KBM-7 (cell line): ENCODE data around the gene A1BG.

ENCODE experiments used
- DNase-seq: peaks from one replicate; pipeline ENCODE4 v3.0.0-alpha.2; 2015
- in situ Hi-C: fragments of 300-500 bp; cut with MboI; formaldehyde crosslinking; loops from 2 replicates; pipeline ENCODE4 v1.14.3; 2020; ENCODE audit warnings: low sequenced_read_pairs, low pct_unique_long_range_greater_than_20kb, mixed read lengths

A1BG gene

GRCh38 chr19:58352760-58353671, at the start of gene A1BG:
Gene A1BG (minus strand): TSS chr19:58353492. CDS start chr19:58353437, 55 bp downstream.
- in situ Hi-C loops = no loop called here
- no peak for DNase-seq

- DNase-seq = no peak
- in situ Hi-C loops = no loop called here
Measured at GRCh38 chr19:58401840-58402421, 48.6 kb upstream of the A1BG start.

GRCh38 chr19:58400916-58401839, 47.9 kb upstream of the A1BG start:
- in situ Hi-C loops = no loop called here
- DNase-seq = peak; percentile 100

- no peak for DNase-seq
Measured at GRCh38 chr19:58400316-58400915, 47.1 kb upstream of the A1BG start.

GRCh38 chr19:58399903-58400302, 46.6 kb upstream of the A1BG start:
- no peak for DNase-seq
- in situ Hi-C loops = no loop called here

More at GRCh38 chr19:58400316-58400915, 47.1 kb upstream of the A1BG start:
- in situ Hi-C loops = no loop called here

GRCh38 chr19:58398545-58398944, 45.3 kb upstream of the A1BG start:
- in situ Hi-C loops = no loop called here
- DNase-seq = no peak

GRCh38 chr19:58398087-58398486, 44.8 kb upstream of the A1BG start:
- DNase-seq = no peak
- in situ Hi-C loops = no loop called here

- no peak for DNase-seq
Measured at GRCh38 chr19:58397533-58398037, 44.3 kb upstream of the A1BG start.

GRCh38 chr19:58396691-58397532, 43.6 kb upstream of the A1BG start:
- DNase-seq = no peak
- in situ Hi-C loops = no loop called here

More at GRCh38 chr19:58397533-58398037, 44.3 kb upstream of the A1BG start:
- in situ Hi-C loops = no loop called here

- in situ Hi-C loops = no loop called here
- DNase-seq = no peak
Measured at GRCh38 chr19:58395979-58396627, 42.8 kb upstream of the A1BG start.

- DNase-seq = peak; percentile 30
- in situ Hi-C loops = no loop called here
Measured at GRCh38 chr19:58395220-58395978, 42.1 kb upstream of the A1BG start, which contains the start of gene RNF225. Gene RNF225 (plus strand): TSS chr19:58395656. CDS start chr19:58396090, 434 bp downstream.

- in situ Hi-C loops = no loop called here
- DNase-seq = no peak
Measured at GRCh38 chr19:58394821-58395219, 41.5 kb upstream of the A1BG start.

- in situ Hi-C loops = no loop called here
- DNase-seq = no peak
Measured at GRCh38 chr19:58393725-58394033, 40.4 kb upstream of the A1BG start.

- in situ Hi-C loops = no loop called here
- no peak for DNase-seq
Measured at GRCh38 chr19:58392945-58393724, 39.8 kb upstream of the A1BG start.

GRCh38 chr19:58388175-58388526, 34.9 kb upstream of the A1BG start:
- no peak for DNase-seq

More at GRCh38 chr19:58388175-58388526, 34.9 kb upstream of the A1BG start:
- in situ Hi-C loops = no loop called here
